GM21528 (cell line): Measurements from ENCODE around the gene FAM184A.
A peak's percentile ranks its signal among the peaks of the same experiment; 100 is the strongest.
"Not testable (repeated sequence)": the region's sequence is repeated elsewhere in the genome, so short reads cannot be mapped to it uniquely, and the experiment has no call there.

ENCODE experiments used
- ATAC-seq: cut with Tn5 transposase; IDR thresholded peaks from one replicate; pipeline ENCODE4 v1.9.1; 2021; ENCODE audit warnings: mild to moderate bottlenecking, moderate library complexity; ENCODE audit not compliant: unreplicated experiment, low FRiP score

FAM184A gene, protein sequence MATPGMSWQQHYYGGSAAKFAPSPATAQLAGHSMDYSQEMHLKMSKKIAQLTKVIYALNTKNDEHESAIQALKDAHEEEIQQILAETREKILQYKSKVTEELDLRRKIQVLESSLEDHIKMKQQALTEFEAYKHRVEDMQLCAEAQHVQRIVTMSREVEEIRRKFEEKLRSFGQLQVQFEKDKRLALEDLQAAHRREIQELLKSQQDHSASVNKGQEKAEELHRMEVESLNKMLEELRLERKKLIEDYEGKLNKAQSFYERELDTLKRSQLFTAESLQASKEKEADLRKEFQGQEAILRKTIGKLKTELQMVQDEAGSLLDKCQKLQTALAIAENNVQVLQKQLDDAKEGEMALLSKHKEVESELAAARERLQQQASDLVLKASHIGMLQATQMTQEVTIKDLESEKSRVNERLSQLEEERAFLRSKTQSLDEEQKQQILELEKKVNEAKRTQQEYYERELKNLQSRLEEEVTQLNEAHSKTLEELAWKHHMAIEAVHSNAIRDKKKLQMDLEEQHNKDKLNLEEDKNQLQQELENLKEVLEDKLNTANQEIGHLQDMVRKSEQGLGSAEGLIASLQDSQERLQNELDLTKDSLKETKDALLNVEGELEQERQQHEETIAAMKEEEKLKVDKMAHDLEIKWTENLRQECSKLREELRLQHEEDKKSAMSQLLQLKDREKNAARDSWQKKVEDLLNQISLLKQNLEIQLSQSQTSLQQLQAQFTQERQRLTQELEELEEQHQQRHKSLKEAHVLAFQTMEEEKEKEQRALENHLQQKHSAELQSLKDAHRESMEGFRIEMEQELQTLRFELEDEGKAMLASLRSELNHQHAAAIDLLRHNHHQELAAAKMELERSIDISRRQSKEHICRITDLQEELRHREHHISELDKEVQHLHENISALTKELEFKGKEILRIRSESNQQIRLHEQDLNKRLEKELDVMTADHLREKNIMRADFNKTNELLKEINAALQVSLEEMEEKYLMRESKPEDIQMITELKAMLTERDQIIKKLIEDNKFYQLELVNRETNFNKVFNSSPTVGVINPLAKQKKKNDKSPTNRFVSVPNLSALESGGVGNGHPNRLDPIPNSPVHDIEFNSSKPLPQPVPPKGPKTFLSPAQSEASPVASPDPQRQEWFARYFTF

DNA sequence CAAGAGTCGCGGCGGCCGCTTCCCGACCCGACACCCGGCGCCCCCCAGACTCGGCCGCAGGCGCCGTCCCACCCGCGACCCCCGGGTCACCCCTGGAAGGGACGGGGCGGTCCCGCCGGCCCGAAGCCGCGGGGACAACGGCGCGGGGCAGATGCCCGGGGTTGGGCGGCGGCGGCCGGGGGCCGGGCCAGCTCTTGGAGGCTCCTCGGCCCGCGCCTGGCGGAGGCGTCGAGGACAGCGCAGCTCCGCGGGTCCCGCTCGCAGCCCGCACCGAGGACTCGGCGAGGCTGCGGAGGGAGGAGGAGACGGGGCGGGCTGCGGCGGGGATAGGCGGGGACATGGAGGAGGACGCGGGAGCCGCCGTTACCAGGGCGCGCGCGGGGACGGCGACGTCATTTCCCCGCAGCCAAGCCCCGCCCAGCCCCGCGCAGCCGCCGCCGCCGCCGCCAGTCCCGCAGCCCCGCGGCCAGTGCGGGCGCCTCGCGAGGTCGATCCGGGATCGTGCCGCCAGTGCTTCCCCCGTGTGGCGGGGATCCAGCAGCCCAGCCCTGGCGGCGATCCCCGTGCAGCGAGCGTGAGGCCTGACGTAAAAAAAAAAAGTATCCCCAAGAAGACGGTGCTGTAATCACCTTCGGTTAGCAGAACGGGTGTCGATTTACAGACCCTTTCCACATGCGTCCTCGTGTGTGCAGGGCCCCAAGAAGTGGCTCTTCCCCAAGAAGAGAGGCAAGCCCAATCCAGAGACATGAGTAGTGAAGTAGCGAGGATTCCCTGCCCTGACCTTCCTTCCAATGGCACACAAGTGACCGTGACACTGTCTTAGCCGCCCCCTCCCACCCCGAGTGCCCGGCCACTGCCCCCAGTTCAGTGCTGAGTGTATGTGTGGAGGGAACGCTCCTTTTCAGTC lies at the start of gene FAM184A:
FAM184A (minus strand) TSS at position 289 of the 907 bp plus-strand sequence. CDS start 365 bp downstream, outside the sequence.
- peak; percentile 66 for ATAC-seq

- ATAC-seq: no peak
Observed at GRCh38 chr6:119127627-119128026, 49.2 kb upstream of the FAM184A start.

DNA sequence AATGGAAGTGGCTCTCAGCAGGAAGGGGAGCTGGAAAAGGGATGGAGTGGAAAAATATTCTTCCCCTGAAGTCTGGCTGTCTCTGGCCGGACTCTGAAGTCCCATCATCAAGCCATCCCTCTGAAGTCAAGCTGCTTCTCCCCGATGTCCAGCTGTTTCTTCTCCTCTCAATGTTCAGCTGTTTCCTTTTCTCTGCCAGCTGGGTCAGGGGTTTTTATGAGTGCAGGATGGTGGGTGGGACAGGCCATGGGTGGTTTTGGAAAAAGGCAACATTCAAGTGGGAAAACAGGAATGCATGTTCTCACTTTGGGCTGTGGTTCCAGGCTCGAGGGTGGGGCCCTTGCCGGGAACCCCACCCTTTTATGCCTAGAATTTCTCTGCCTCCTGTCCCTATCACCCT lies 48.4 kb upstream of the FAM184A start:
- ATAC-seq: no peak

- no peak for ATAC-seq
Observed at GRCh38 chr6:119126140-119126539, 47.7 kb upstream of the FAM184A start.

DNA sequence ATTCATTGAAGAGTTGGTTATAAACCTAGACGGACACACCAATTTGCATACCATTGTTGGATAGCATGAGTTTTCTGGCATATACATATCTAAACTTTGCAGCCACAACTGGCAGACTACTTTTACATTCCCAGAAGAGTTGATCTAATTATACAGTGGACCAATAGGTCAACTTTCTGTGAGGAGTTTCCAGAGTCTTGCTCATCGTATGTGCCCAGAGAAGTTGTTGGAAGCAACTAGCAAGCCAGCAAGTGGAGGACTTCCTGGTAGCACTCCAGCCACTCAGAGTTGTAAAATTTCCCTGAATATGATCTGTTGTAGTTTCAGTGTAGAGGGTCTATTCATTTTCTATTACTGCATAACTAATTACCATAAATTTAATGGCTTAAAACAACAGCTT lies 47.1 kb upstream of the FAM184A start:
- no peak for ATAC-seq

GRCh38 chr6:119124079-119124824 lies 45.8 kb upstream of the FAM184A start:
- no peak for ATAC-seq

- ATAC-seq: no peak
Observed at GRCh38 chr6:119122336-119122735, 43.9 kb upstream of the FAM184A start.

DNA sequence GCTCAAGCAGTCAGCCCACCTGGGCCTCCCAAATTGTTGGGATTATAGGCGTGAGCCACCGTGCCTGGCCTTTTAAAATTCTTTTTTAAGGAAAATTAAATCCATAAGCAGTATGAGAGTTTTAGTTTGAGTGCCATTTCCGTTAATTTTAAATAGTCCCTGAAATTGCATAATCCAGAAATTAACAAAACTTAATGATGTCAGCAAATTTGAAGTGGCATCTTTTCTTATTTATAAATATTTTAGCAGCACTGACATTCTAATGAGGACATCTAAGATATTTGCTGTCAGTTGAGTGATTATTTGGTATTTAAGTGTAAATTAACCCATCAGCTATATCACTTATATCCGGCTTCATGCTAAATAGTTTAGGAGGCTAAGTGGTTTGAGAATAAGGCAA lies 42.9 kb upstream of the FAM184A start:
- ATAC-seq: no peak

- ATAC-seq: no peak
Observed at GRCh38 chr6:119119989-119120388, 41.5 kb upstream of the FAM184A start.

DNA sequence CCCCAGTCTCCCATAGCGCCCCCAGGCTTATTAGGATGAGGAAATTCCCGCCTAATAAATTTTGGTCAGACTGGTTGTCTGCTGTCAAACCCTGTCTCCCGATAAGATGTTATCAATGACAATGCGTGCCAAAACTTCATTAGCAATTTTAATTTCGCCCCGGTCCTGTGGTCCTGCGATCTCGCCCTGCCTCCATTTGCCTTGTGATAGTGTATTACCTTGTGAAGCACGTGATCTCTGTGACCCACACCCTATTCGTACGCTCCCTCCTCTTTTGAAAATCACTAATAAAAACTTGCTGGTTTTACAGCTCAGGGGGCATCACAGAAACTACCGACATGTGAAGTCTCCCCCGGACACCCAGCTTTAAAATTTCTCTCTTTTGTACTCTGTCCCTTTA lies 40.6 kb upstream of the FAM184A start:
- not testable (repeated sequence) for ATAC-seq

- ATAC-seq: no peak
Observed at GRCh38 chr6:119116712-119117281, 38.3 kb upstream of the FAM184A start.

DNA sequence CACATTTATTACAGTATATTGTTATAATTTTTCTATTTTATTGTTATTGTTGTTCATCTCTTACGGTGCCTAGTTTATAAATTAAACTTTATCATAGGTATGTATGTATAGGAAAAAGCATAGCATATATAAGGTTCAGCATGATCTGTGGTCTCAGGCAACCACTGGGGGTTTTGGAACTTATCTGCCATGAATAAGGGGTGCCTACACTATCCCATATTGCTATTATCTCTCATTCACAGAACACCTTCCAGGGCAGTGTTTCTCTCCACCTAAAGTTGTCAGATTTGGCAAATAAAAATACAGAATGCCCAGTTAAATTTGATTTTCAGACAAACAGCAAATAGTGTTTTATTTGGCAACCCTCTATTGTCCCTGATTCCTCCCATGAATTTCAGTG lies 35.5 kb upstream of the FAM184A start:
- ATAC-seq: no peak

GRCh38 chr6:119112812-119113530 lies 34.5 kb upstream of the FAM184A start:
- no peak for ATAC-seq

DNA sequence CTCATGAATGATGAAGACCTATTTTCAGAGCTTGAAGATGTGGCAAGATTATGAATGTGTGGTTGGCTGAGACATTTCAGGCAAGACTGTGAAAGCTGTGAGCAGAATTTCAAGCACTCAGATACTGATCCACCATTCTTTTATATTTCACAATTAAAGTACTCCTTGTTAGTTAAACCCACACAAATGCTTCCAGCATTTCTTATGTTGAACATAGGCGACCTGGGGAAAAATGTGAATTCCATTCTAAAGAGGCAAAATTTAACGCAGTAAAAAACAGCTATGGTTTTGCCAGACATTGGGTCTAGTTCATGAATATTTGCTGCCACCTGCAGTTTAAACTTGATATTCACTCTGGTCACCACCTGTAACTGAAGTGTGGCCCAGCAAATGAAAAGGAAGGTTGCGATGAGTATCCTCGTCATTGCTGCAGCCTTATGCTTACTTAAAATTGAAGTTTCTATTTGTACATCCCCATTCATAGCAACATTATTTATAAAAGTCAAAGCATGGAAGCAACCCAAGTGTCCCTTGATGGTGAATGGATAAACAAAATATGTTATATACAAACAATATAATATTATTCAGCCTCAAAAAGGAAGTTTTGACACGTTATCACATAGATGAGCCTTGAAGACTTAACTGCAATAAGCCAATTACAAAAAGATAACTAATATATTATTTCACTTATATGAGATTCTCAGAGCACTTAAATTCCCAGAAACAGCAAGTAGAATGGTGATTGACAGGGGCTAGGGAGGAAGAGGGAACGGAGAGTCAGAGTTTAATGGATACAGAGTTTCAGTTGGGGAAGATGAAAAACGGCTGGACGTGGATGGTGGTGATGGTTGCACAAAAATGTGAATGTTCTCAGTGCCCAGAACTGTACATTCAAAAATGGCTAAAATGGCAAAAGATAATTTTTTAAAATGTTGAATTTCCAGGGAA lies 32.4 kb upstream of the FAM184A start:
- peak; percentile 72 for ATAC-seq

GRCh38 chr6:119109654-119110325 lies 31.3 kb upstream of the FAM184A start:
- no peak for ATAC-seq

- ATAC-seq: no peak
Observed at GRCh38 chr6:119108076-119108475, 29.6 kb upstream of the FAM184A start.

GRCh38 chr6:119105282-119105681 lies 26.8 kb upstream of the FAM184A start:
- ATAC-seq: no peak
